ENCODE results near the gene TMPRSS6.

DNA sequence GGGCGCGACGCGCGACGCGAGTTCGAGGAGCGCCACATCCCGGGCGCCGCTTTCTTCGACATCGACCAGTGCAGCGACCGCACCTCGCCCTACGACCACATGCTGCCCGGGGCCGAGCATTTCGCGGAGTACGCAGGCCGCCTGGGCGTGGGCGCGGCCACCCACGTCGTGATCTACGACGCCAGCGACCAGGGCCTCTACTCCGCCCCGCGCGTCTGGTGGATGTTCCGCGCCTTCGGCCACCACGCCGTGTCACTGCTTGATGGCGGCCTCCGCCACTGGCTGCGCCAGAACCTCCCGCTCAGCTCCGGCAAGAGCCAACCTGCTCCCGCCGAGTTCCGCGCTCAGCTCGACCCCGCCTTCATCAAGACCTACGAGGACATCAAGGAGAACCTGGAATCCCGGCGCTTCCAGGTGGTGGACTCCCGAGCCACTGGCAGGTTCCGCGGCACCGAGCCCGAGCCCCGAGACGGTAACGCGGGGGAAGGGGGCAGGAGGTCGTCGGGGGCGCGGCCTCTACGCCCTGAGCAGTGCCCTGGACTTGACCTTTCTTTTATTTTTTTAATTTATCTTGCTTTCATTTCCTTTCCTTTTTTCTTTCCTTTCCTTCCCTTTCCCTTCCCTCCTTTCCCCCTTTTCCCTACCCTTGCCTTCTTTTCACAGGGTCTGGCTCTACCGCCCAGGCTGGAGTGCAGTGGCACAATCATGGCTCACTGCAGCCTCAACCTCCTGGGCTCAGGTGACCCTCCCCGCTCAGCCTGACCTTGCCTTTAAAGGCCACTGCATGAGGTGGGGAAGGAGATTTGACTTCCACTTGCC, 85.0 kb downstream of the TMPRSS6 start:
- TF ChIP-seq POLR2A (IDR thresholded peaks at IDR 0.05; ENCODE audit: low read depth, low read length) (no peak), POLR2AphosphoS5 (IDR thresholded peaks at IDR 0.05; ENCODE audit: low read depth, low read length) (no peak)
